ENCODE data around the gene SIGLEC12.

The SIGLEC12 gene

DNA sequence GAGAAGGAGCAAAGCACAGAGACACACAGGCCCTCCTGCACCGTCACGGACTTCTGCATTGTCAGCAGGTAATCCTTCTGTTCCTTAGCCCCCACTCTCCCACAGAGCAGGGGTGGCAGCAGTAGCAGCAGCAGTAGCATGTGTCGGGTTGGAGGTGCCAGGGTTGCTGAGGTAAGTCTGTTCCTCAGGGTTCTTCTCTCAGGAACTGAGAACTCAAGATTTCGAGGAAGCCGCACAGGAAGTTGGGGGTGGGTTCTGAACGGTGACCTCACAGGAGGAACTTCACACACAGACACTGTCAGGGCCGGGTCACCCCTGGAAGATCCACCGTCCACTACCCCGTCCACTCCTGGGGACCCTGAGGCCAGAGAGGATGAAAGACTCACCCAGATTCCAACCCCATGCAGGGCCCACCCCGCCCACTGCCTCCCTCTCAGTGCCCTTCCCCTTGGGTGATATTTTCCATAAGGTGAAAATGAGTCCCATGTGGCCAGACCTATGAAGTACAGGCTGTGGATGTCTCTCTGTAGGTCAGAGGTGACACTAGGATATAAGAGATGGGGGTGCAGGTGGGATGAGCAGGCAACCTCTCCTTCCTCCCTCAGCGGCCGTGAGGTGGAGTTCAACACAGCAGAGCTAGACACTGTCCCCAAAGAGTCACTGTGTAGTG, at the start of gene SIGLEC12:
SIGLEC12 (minus strand) TSS at position 207 of the 670 bp plus-strand sequence; CDS start at position 140, 67 bp downstream.
- DNase-seq (ENCODE audit: low read depth) = no peak
- H3K27me3 ChIP-seq (replicated peaks; ENCODE audit: control insufficient read depth, insufficient read depth, low read length) = peaks cover 10% of the 10 kb centered on the region
- no peaks in the 10 kb centered on the region for H3K4me1 ChIP-seq (ENCODE audit: control insufficient read depth, insufficient read depth, low read length)
- H3K4me3 ChIP-seq (ENCODE audit: low read length) = no peak within 1 kb of the TSS
- H3K9ac ChIP-seq (ENCODE audit: low read length) = no peak within 1 kb of the TSS
- no peaks in the 10 kb centered on the region for H3K36me3 ChIP-seq (ENCODE audit: control insufficient read depth, insufficient read depth, low read length, severe bottlenecking)
- H3K9me3 ChIP-seq (ENCODE audit: control insufficient read depth, low read length) = peaks cover 8% of the 10 kb centered on the region

DNA sequence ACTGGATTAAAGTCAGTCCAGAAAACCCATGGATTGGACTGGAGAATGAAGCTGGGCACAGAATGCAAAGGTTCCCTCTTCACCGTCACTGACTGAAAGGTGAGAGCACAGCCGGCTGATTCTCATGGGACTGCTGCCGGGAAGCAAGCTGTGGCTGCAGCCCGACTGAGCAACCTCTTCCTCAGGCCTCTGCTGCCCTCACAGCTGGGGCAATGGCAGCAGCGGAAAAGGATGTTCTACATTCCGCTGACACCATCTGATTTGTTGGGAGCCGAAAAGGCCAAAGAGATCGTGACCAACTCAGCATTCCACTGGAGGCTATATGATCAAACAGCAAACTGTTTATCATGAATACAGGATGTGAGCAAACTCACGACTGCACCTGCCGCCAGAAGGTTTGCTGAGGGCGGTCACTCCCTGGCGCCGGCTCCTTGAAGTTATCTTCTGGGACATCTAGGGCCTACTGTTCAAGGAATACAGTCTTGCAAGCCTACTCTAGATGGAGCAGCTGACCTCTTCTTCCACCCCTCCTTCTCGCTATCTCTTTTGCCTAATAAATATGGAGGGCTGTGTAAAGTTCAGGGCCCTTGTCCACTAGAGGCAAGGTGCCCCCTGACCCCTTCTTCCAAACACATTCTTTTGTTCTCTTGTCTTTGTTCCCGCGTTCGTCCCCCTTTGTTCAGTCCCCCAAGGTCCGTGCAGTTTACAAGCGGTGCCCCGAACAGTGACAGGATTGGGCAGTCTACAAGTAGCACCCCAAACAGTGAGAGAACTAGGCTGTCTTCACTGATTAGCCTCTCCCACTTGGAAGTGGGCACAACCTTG, 49.5 kb upstream of the SIGLEC12 start:
- H3K4me1 ChIP-seq (ENCODE audit: control insufficient read depth, insufficient read depth, low read length) = no peaks in the 10 kb centered on the region
- no peak overlapping the region for H3K4me3 ChIP-seq (ENCODE audit: low read length)
- peaks cover 4% of the 10 kb centered on the region for H3K9me3 ChIP-seq (ENCODE audit: control insufficient read depth, low read length)
- no peaks in the 10 kb centered on the region for H3K36me3 ChIP-seq (ENCODE audit: control insufficient read depth, insufficient read depth, low read length, severe bottlenecking)
- no peak for DNase-seq (ENCODE audit: low read depth)
- H3K9ac ChIP-seq (ENCODE audit: low read length) = no peak overlapping the region
- H3K27me3 ChIP-seq (replicated peaks; ENCODE audit: control insufficient read depth, insufficient read depth, low read length) = peaks cover 5% of the 10 kb centered on the region

DNA sequence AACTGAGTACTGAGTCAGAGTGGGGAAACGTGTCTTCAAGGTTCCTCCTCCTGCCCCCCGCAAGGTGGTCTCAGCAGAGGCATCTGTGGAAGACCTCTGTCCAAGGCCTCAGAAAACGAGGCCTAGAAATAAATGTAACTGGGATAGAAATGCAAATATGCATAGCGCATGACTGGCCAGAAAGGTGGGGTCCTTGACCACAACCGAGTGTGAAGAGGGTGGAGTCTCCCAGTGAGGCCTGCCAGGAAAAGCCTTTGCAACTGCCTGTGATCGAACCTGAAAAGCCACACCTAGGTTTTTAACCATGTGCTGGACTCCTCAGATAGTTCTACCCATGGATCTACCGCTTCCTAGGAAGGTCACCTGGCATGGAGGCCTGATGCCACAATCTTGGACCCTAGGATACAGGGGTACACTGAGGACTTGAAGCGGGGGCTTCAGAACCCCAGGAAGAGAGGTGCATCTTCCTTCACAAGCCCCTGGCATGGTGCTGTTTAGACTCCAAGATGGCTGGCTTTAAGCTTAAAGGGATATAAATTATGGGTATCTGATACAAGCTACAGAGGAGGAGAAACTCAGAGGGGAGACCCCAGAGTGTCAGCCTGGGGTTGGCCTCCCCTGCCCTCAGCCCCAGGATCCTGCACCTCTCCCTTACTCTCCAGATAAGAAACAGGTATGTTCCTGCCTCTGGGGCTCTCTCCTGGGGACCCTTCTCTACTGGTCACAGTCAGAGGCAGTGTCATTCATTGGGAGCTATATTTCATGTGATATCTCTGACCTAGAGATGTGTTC, 48.1 kb upstream of the SIGLEC12 start:
- no peak for DNase-seq (ENCODE audit: low read depth)
- H3K4me1 ChIP-seq (ENCODE audit: control insufficient read depth, insufficient read depth, low read length) = no peaks in the 10 kb centered on the region

DNA sequence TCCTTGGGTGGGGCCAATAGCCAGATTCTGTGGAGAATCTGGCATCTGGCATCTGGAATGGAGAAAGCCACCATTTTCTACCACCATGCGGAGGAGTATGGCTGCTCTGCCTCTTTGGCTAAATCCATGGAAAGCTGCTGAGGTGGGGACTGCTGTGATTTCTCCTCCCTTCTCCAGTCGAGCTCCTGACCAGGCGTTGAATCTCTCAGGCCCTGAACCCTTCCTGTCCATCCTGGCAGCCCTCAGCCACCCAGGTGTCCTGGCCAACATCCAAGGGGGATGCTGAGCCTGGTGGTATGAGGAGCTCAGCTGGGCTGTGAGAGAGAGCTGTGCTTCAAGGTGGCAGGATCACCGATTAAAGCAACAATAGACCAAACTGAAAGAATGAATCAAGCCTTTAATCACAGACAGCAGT, 47.3 kb upstream of the SIGLEC12 start:
- H3K36me3 ChIP-seq (ENCODE audit: control insufficient read depth, insufficient read depth, low read length, severe bottlenecking) = no peaks in the 10 kb centered on the region
- no peaks in the 10 kb centered on the region for H3K4me1 ChIP-seq (ENCODE audit: control insufficient read depth, insufficient read depth, low read length)
- no peak overlapping the region for H3K9ac ChIP-seq (ENCODE audit: low read length)
- peaks cover 5% of the 10 kb centered on the region for H3K27me3 ChIP-seq (replicated peaks; ENCODE audit: control insufficient read depth, insufficient read depth, low read length)
- H3K9me3 ChIP-seq (ENCODE audit: control insufficient read depth, low read length) = no peaks in the 10 kb centered on the region
- no peak overlapping the region for H3K4me3 ChIP-seq (ENCODE audit: low read length)
- DNase-seq (ENCODE audit: low read depth) = no peak

More for the DNA sequence above, 48.1 kb upstream of the SIGLEC12 start:
- peaks cover 4% of the 10 kb centered on the region for H3K9me3 ChIP-seq (ENCODE audit: control insufficient read depth, low read length)
- H3K4me3 ChIP-seq (ENCODE audit: low read length) = no peak overlapping the region
- H3K27me3 ChIP-seq (replicated peaks; ENCODE audit: control insufficient read depth, insufficient read depth, low read length) = peaks cover 5% of the 10 kb centered on the region
- H3K9ac ChIP-seq (ENCODE audit: low read length) = no peak overlapping the region
- H3K36me3 ChIP-seq (ENCODE audit: control insufficient read depth, insufficient read depth, low read length, severe bottlenecking) = no peaks in the 10 kb centered on the region

- Histone ChIP-seq H3K27me3 (replicated peaks; ENCODE audit: control insufficient read depth, insufficient read depth, low read length) (peaks cover 7% of the 10 kb centered on the region), H3K4me3 (ENCODE audit: low read length) (no peak overlapping the region), H3K4me1 (ENCODE audit: control insufficient read depth, insufficient read depth, low read length) (no peaks in the 10 kb centered on the region), H3K9ac (ENCODE audit: low read length) (no peak overlapping the region), H3K9me3 (ENCODE audit: control insufficient read depth, low read length) (no peaks in the 10 kb centered on the region), H3K36me3 (ENCODE audit: control insufficient read depth, insufficient read depth, low read length, severe bottlenecking) (no peaks in the 10 kb centered on the region)
- no peak for DNase-seq (ENCODE audit: low read depth)
These were observed 46.6 kb upstream of the SIGLEC12 start for GRCh38 chr19:51548213-51548651.

DNA sequence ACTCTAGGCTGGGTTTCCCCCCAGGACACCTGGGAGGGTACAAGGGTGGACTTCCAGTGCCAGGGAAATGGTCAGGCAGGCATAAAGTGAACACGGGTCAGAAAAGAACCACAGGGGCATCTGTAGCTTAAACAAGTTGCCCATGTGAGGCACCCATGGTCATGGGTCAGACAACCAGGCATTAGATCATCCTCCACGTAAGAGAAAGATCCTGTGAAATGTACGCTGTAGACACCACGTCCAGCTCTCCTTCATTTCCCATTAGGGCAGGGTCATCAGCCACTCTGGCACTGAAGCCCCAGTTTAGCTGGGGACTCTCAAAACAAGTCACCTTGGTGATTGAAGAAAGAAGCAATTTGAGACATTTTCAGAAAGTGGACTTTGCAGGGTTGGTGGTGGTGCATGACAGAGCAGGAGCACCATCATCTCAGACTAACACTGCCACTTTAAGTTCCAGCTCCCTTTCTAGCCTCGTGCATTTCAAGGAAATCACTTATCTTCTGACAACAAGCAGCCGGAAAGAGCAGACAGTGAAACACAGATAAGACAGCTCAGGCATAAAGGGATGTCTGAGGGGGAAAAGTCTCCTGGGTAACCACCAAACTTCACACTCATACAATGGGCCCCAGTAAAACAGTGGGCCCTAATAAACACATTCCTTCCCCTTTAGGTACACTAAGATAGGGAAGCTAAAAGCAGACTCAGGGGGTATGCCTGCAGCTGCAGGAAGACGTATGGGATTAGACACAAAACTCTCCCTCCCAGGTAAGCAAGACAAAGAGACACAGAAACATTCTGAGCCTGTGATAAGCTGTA, 46.0 kb upstream of the SIGLEC12 start:
- DNase-seq (ENCODE audit: low read depth) = no peak
- no peak overlapping the region for H3K4me3 ChIP-seq (ENCODE audit: low read length)
- no peak overlapping the region for H3K9ac ChIP-seq (ENCODE audit: low read length)
- H3K27me3 ChIP-seq (replicated peaks; ENCODE audit: control insufficient read depth, insufficient read depth, low read length) = peaks cover 7% of the 10 kb centered on the region
- no peaks in the 10 kb centered on the region for H3K9me3 ChIP-seq (ENCODE audit: control insufficient read depth, low read length)
- no peaks in the 10 kb centered on the region for H3K36me3 ChIP-seq (ENCODE audit: control insufficient read depth, insufficient read depth, low read length, severe bottlenecking)
- no peaks in the 10 kb centered on the region for H3K4me1 ChIP-seq (ENCODE audit: control insufficient read depth, insufficient read depth, low read length)

GRCh38 chr19:51546650-51547396, 45.2 kb upstream of the SIGLEC12 start:
- Histone ChIP-seq H3K9me3 (ENCODE audit: control insufficient read depth, low read length) (no peaks in the 10 kb centered on the region), H3K4me1 (ENCODE audit: control insufficient read depth, insufficient read depth, low read length) (no peaks in the 10 kb centered on the region), H3K36me3 (ENCODE audit: control insufficient read depth, insufficient read depth, low read length, severe bottlenecking) (no peaks in the 10 kb centered on the region), H3K27me3 (replicated peaks; ENCODE audit: control insufficient read depth, insufficient read depth, low read length) (peaks cover 7% of the 10 kb centered on the region), H3K9ac (ENCODE audit: low read length) (no peak overlapping the region), H3K4me3 (ENCODE audit: low read length) (no peak overlapping the region)
- DNase-seq (ENCODE audit: low read depth) = no peak

GRCh38 chr19:51546107-51546649, 44.6 kb upstream of the SIGLEC12 start:
- H3K4me1 ChIP-seq (ENCODE audit: control insufficient read depth, insufficient read depth, low read length) = no peaks in the 10 kb centered on the region
- DNase-seq (ENCODE audit: low read depth) = no peak

GRCh38 chr19:51544038-51544437, 42.4 kb upstream of the SIGLEC12 start:
- Histone ChIP-seq H3K27me3 (replicated peaks; ENCODE audit: control insufficient read depth, insufficient read depth, low read length) (peaks cover 10% of the 10 kb centered on the region), H3K36me3 (ENCODE audit: control insufficient read depth, insufficient read depth, low read length, severe bottlenecking) (no peaks in the 10 kb centered on the region), H3K4me3 (ENCODE audit: low read length) (no peak overlapping the region), H3K9ac (ENCODE audit: low read length) (no peak overlapping the region), H3K4me1 (ENCODE audit: control insufficient read depth, insufficient read depth, low read length) (no peaks in the 10 kb centered on the region), H3K9me3 (ENCODE audit: control insufficient read depth, low read length) (no peaks in the 10 kb centered on the region)
- DNase-seq (ENCODE audit: low read depth) = no peak

More at GRCh38 chr19:51546107-51546649, 44.6 kb upstream of the SIGLEC12 start:
- H3K9me3 ChIP-seq (ENCODE audit: control insufficient read depth, low read length) = no peaks in the 10 kb centered on the region
- peaks cover 10% of the 10 kb centered on the region for H3K27me3 ChIP-seq (replicated peaks; ENCODE audit: control insufficient read depth, insufficient read depth, low read length)
- no peaks in the 10 kb centered on the region for H3K36me3 ChIP-seq (ENCODE audit: control insufficient read depth, insufficient read depth, low read length, severe bottlenecking)
- H3K9ac ChIP-seq (ENCODE audit: low read length) = no peak overlapping the region
- H3K4me3 ChIP-seq (ENCODE audit: low read length) = no peak overlapping the region

- Histone ChIP-seq H3K27me3 (replicated peaks; ENCODE audit: control insufficient read depth, insufficient read depth, low read length) (peaks cover 16% of the 10 kb centered on the region), H3K36me3 (ENCODE audit: control insufficient read depth, insufficient read depth, low read length, severe bottlenecking) (no peaks in the 10 kb centered on the region), H3K9me3 (ENCODE audit: control insufficient read depth, low read length) (no peaks in the 10 kb centered on the region), H3K9ac (ENCODE audit: low read length) (no peak overlapping the region), H3K4me3 (ENCODE audit: low read length) (no peak overlapping the region), H3K4me1 (ENCODE audit: control insufficient read depth, insufficient read depth, low read length) (no peaks in the 10 kb centered on the region)
- DNase-seq (ENCODE audit: low read depth) = no peak
These were observed 41.1 kb upstream of the SIGLEC12 start for GRCh38 chr19:51542699-51543098.

All from adipocyte (in vitro differentiated cells).